NCI-H345 treated with DMSO at 0.1 percent for 48 hours (cell line): ENCODE results near the gene LY6G6C.

Experiments used
- DNase-seq: peaks from one replicate; lab custom pipeline; 2025; ENCODE audit not compliant: unreplicated experiment; lab: John Stamatoyannopoulos, UW

LY6G6C gene

DNA sequence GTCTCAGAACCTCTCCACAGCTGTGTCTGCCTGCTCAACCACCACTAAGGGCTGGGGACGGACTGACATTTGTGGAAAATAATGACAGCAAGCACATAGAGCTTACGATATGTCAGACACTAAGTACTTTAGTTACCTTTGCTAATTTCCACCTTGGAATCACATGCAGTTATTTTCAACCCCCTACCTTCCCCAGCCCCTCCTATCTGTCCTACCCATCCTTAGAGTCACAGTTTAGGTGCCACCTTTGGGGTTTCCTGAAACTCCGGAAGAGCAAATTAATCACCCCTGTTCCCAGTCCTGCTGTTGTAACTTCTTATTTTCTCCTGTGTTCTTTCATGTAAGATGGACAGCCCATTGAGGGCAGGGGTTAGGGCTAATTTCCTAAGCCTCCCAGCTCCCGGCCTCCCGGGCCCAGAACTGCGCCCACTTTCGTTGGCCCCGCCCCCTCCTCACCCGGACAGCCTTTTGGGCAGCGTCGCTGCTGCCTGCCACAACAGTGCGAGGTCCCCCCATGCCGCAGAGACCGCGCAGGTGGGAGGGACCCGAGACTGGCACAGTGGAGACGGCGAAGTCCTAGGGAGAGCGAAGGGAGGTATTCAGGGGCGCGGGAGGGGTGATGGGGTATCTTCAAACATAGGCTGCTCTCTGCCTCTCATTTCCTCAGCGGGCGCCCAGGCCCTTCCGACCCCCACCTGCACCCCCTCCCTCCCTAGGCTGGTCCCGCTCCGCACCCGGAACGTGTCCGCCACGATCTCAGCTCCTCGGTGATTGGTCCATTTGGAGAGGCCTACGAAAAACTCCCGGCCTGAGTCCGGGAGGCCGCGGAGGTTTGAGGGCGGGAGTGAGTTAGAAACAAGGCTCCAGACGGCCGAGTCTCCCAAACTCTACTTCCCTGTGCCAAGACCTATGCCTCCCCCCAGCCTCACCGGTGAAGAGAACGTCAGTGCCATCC lies 6.4 kb upstream of the LY6G6C start:
- no peak for DNase-seq

DNA sequence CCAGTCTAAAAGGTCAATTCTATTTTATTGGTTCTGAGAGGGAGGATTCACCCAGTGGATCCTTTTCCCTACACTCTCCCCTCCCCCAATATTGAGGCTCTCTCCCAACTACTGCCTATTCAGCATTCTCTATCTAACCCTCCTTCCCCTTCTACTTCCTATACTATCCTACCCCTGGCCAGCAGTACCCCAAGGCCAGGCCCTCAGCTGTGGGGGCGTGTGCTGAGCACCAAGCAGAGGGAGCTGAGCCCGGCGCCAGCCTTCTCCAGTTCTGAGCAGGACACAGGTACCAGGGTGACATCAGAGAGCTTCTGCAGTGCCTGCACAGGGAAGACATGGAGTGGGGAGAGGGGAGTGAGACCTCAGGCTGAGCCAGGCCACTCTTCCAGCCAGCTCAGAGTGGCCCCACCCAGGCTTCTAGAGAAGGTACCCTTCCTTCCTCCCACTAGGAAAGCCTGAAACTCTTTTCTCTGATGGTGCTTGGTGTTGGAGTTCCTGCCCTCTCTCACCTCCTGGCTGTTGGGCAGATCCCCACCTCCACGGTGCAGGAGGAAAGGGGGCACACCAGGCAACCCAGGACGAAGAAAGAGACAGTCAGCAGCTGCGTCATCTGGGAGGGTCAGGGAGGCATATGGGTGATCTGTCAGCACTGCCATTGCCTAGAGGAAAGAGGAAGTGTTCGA lies 5.6 kb upstream of the LY6G6C start:
- DNase-seq, result no peak

- DNase-seq, result no peak
These were observed 4.2 kb upstream of the LY6G6C start for GRCh38 chr6:31725502-31726350.

DNA sequence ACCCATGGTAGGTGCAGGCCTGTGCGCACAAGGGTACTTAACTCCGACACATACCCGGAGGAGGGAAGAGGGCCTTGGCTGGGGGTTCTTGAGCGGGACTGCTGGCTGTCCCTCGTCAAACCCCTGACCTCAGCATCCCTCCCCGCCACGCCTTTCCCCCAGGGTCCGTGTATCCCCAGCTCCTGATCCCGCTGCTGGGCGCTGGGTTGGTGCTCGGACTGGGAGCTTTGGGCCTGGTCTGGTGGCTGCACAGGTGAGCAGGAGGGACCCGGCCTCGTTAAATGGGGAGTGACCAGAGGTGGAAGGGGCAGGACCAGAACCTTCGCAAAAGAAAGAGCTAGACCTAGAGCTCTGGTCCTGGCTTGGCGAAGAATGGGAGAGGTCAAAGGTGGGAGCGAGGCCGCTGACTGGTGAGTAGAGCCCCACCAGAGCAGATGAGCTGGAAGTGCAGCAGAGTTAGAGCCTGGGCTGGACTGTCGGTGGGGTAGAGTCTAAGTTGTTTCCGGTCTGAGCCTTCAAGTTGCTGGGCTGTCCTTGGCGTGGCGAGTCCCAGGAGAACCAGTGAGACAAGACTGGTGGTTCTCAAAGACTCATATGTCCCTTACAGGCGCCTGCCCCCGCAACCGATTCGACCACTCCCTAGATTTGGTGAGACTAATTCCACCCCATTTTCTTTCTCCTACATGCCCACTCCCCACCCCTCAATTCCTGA lies 2.6 kb upstream of the LY6G6C start:
- no peak for DNase-seq

DNA sequence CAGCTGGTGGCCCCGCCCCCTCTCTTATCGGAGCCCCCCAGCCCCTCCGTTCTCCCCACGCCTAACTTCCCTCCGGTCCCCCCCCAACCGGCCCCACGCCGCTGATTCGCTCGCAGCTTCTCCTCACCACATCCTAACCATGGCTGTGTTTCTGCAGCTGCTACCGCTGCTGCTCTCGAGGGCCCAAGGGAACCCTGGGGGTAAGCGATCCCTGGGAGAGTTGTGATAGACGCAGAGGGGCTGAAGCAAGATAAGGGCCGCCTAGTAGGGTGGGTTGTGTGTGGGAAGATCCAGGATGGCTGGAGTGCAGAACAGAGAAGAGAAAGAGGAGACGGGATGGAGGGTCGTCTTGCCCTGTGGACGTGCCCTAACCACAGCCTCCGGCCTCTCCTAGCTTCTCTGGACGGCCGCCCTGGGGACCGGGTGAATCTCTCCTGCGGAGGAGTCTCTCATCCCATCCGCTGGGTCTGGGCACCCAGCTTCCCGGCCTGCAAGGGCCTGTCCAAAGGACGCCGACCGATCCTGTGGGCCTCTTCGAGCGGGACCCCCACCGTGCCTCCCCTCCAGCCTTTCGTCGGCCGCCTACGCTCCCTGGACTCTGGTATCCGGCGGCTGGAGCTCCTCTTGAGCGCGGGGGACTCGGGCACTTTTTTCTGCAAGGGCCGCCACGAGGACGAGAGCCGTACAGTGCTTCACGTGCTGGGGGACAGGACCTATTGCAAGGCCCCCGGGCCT lies 1.9 kb upstream of the LY6G6C start, which contains the start of gene MPIG6B:
Gene MPIG6B (plus strand): TSS at position 129 of the 735 bp plus-strand sequence. CDS start 11 bp downstream, at position 140.
- DNase-seq, result no peak

GRCh38 chr6:31722173-31722572 lies 627 bp upstream of the LY6G6C start:
- no peak for DNase-seq

GRCh38 chr6:31720196-31720770 lies 1.3 kb downstream of the LY6G6C start:
- DNase-seq, result no peak

GRCh38 chr6:31719001-31719400 lies 2.5 kb downstream of the LY6G6C start:
- no peak for DNase-seq

DNA sequence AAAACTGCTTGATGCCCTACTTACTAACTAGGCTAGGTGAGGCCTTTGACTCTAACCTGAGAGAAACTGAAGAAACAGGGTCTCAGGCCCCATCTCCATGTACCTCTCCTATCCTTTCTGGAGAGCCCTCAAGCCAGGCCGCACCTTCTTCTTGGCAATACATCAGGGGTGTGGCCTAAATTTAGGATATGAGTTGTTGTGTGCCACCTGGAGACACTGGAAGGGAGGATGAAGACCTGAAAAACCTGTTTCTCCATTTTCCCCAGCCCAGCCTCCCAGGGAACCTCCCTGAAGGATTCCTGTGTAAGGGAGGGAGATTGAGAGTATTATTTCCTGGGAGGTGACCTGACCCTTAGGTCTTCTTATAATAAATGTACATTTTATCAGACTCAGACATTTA lies 3.3 kb downstream of the LY6G6C start:
- peak; percentile 13 for DNase-seq

GRCh38 chr6:31717499-31718222 lies 3.9 kb downstream of the LY6G6C start:
- DNase-seq, result no peak

DNA sequence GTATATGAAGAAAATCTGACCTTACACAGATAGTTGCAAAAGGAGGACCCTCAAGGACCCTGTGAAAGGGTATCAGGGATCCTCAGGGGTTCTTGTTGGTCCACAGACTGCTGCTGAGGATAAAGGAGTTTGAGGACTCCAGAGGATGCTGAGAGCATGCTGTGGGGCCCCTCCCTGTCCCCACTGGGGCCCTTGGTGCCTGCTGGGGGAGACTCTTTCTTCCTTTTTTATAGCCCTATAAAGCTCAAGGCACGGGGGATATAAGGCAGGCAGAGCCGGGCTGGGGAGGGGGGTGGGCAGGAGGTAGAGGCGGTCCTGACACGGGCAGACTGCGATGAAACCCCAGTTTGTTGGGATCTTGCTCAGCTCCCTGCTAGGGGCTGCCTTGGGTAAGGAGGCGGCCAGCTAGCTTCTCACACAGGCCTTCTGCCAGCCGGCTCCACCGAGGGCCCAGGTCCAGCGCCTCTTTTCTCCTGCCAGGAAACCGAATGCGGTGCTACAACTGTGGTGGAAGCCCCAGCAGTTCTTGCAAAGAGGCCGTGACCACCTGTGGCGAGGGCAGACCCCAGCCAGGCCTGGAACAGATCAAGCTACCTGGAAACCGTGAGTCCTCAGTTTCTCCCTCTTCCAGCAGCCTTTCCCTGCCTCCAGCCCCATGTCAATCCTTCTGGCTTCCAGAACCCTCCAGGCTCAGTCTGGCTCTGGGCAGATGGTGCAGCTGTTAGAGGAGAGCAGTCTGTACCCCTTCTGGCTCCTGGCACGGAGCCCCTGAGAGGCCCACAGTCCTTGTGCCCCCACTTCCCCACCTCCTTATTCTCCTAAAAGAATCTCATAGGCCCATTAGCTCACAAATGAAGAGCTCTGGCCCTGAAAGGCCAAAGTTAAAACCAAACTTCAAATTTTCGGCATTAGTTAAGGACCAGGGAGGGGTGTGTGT lies 6.3 kb downstream of the LY6G6C start, which contains the start of gene LY6G6D:
Gene LY6G6D (plus strand): TSS at position 327 of the 937 bp plus-strand sequence. CDS start 8 bp downstream, at position 335.
- DNase-seq, result no peak

DNA sequence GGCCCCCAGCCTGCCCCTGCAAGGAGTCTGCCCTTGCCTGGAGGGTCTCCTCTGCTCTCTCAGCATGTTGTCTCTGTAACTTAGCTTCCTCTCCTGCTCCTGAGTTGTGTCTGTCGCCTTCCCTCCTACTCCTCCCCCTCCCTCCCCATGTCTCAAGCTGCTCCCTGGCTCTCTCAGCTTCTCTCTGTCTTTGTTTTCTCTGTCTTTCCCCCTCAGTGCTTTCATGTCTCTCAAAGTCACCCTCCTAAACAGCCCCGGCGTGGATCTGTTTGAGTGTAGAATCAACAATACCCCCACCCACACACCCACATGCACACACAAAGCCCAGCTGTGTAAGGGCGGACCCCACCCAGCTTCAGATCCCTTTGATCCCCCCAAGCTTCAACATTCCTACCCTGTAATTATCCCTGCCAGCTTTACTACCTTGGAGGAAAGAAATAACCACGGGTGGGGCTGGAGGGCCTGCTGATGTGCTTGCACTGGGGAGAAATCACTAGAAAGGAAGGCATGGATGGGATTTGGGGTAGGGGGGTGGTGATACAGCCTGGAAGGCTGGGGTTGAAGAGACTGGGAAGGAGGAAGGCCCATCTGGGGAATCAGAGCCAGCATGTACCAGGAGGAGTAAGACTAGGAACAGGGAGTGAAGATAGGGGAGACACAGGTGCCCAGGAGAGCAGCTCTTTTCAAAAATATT lies 7.4 kb downstream of the LY6G6C start:
- no peak for DNase-seq

- no peak for DNase-seq
These were observed 8.1 kb downstream of the LY6G6C start for GRCh38 chr6:31713465-31713864.

- no peak for DNase-seq
These were observed 9.2 kb downstream of the LY6G6C start for GRCh38 chr6:31712296-31712695.

- DNase-seq, result no peak
These were observed 10.3 kb downstream of the LY6G6C start for GRCh38 chr6:31711233-31711632.

DNA sequence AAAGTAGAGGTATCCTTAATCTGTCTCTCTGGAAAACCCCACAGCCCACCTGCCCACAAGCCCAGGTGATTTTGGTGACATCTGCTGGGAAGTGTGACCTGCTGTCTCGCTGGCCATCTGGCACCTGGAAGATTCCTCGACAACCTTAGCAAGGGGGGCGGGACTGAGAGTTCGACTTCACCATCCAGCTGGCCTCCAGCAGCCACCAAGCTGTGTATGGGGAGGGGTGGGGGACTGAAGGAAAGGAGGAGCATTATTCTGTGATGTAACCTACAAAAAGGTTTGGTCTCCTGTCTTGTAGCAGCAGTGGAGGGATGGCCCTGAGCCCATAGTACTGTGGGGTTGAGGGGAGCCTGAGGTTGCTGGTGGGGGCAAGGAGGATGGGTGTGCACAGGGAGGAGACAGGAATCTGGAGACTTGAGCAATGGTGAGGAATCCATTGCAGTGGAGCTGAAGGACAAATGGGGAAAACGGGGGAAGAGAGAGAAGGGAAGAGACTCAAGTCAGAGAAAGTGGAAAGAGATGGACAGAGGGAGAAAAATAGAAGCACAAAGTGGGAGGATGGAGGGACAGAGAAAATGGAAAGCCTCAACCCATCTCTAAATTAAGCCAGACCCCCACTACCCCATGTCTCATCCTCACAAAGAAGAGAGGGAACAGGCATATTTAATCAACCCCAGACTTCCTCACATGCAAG lies 10.9 kb downstream of the LY6G6C start:
- DNase-seq, result no peak
